HG03039 (cell line): ENCODE results near the gene GTPBP4.
"Not testable (repeated sequence)": the region's sequence is repeated elsewhere in the genome, so short reads cannot be mapped to it uniquely, and the experiment has no call there.

ENCODE experiments used
- ATAC-seq: cut with Tn5 transposase; IDR thresholded peaks from one replicate; pipeline ENCODE4 v1.9.1; 2021; ENCODE audit warnings: mild to moderate bottlenecking, moderate library complexity; ENCODE audit not compliant: unreplicated experiment

The GTPBP4 gene

DNA sequence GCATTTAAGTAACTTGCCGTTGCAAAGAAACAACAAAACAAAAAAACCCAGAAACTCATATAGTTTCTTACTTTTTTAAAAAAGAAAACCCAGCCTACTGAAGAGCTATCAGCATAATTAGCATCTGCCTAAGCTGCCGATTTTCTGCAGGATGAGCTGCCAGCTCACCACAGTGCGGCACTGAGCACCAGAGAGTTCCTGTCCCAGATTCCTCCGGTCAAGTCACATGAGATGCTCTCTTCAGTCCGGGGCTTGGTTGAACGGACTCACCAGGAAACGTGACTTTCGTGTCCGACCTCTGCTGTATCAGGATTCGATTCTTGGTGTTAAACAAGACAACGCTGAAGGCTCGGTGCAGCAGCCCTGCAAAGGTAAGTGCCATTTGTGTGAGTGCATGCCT lies 34.2 kb downstream of the GTPBP4 start:
- ATAC-seq, result no peak

DNA sequence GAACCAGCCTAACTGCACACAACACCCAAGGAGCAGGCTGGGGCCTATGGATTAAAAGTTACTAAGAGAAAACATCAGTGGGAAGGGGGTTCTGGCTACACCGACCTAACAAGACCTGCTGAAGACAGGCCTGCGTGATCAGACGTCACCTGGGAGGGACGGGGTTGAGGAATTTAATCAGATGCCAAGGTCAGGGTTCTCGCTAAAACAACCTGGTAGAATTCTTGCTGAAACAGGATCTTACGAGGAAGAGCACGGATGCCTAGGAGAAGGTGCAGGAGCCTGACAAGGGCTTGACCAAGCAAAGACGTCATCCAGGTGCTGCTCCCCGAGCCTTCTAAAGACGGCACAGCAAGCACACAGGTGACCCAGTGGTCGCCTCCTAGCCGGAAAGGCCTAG lies 35.9 kb downstream of the GTPBP4 start:
- ATAC-seq, result no peak

DNA sequence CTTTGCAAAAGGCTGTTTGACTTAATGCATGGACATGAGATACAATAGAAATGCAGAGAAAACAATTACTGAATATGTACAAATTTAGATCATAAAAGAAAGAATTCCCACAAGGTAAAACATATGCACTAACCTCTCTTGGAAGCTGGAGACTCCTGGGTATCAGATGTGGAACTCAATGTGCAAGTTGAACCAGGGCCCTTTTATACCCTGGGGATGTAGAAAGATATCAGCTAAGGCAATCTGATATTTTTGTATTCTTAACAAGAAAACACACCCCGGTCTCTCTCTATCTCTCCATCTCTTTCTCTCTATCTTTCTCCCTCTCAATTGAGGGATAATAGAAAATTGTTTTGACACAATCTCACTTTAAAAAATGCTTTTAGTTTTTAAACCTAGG lies 37.4 kb downstream of the GTPBP4 start, which contains the start of gene IDI2:
Gene IDI2, minus strand, starts transcription at position 177 of the 400 bp plus-strand sequence. CDS start 1,136 bp downstream, outside the sequence.
- no peak for ATAC-seq

DNA sequence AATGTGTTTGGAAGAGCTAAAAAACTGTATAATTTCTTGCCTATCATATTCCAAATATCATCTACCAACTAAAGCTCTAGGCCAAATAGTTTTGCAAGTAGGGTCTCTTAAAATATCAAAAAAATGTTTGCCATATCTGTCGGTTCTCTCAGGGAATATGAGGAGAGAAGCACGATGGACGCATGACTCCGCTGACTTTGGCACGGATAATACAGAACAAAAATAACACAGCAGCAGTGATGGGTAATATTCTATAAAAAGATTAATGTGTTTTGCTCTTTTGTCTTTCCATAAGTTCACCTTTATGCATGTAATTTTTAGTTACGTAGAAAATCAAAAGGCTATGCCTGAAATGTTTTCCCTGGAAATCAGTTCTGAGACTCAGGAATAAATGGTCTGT lies 38.3 kb downstream of the GTPBP4 start:
- ATAC-seq, result no peak

DNA sequence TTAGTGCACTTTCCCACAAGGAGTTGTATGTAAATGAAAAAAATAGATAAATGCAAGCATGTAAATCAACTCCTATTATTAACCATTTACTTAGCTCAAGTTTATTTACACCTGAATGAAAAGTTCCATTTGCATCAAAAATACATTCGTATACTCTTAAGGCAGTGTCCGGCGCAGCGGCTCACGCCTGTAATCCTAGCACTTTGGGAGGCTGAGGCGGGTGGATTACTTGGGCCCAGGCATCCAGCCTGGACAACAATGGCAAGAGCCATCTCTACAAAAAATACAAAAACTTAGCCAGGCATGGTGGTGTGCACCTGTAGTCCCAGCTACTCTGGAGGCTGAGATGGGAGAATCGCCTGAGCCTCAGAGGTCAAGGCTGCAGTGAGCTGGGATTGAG lies 41.6 kb downstream of the GTPBP4 start:
- no peak for ATAC-seq

DNA sequence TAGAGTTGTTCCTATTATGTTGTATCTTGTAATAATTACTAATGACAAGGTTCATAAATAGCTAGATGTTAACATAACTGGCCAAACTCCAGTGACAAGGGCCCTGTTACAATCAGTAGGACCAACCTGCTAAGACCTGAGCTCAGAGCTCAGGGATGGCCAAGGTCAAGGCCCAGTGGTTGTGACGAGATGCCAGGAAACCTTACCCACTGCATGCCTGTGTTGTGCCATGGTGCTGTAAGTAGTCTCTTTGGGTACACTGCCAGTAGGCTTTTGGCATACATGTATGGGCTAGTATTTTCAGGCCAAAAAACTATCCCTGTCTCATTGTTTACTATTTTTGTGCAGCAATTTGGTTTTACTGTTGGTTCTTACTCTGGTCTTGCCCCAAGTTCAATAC lies 45.4 kb downstream of the GTPBP4 start:
- no peak for ATAC-seq

DNA sequence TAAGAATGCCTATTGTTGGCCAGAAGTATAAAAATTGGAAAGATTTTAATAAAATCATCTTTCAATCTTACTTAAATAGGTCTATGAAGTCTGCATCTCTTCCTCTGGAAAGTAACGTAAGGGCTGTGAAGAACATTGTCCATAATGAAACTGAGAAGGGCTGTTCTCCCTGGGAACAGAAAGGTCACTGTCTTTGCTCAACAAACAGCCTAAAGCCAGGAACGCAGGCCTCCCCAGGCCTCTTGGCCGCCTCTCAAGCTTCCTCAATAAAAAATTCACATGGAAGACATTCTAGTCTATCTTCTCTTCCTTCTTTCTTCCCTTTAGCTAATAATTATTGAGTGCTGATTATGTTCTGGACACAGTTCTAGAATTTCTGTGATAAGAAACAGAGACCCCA lies 46.5 kb downstream of the GTPBP4 start:
- ATAC-seq, result no peak

DNA sequence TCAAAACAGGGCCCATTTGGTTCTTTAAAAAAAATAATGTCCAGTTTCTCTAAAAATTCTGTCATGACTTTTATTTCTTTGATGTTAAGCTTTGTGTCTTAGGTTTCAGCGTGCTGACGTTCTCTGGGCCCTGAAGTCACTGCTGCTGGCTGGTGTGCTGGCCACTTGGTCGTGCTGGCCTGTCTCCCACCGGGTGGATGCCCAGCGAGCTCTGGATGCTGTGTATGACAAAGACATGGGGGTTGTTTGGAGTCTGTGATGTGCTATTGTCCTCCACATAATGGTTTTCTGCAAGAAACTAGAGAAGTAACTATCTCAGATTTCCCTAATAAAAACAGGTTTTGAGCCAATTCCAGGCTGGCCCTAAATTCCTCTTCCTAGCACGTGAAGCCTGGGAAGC lies 47.0 kb downstream of the GTPBP4 start:
- no peak for ATAC-seq

DNA sequence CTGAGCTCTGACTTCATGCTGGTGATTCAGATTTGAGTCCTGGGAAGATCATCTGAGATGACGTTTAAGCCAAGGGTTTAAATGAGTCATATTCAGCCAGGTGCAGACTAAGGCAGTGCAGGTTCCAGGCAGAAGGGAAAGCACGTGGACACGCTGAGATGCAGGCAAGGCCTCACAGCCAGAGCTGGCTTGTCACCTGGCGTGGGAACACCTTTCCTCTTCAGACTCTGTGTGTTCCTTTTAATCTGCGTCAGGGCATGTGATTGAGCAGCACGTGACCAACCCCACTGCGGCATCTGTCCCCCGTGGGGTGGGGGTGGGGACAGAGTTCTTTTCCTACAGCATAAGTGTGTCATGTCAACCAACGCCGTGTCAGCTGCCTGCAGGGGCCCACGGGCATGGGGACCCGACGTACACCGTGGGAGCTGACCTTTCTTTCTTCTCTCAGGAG lies 48.1 kb downstream of the GTPBP4 start:
- ATAC-seq, result peak; percentile 83

DNA sequence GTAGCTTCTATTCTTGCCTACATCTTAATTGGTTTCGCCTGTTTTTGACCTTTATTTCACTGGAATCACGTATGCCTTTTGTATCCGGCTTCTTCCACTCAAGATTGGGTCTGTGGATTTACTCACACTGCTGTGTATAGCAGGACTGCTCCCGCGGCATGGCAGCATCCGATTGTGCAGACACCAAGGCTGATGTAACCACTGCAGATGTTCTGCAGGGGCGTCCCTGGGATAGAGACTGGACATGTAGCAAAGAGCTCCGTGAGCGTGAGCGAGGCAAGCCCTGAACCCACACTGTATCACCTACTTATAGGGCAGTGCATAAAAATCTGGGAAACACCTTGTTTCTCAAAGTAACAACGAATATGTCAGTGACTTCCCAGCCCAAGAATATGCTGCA lies 48.9 kb downstream of the GTPBP4 start:
- no peak for ATAC-seq

DNA sequence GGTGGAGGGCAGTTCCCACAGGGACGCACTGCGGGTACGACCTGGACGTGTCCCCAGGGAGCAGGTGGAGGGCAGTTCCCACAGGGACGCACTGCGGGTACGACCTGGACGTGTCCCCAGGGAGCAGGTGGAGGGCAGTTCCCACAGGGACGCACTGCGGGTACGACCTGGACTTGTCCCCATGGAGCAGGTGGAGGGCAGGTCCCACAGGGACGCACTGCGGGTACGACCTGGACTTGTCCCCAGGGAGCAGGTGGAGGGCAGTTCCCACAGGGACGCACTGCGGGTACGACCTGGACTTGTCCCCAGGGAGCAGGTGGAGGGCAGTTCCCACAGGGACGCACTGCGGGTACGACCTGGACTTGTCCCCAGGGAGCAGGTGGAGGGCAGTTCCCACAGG lies 50.5 kb downstream of the GTPBP4 start:
- ATAC-seq, result not testable (repeated sequence)

DNA sequence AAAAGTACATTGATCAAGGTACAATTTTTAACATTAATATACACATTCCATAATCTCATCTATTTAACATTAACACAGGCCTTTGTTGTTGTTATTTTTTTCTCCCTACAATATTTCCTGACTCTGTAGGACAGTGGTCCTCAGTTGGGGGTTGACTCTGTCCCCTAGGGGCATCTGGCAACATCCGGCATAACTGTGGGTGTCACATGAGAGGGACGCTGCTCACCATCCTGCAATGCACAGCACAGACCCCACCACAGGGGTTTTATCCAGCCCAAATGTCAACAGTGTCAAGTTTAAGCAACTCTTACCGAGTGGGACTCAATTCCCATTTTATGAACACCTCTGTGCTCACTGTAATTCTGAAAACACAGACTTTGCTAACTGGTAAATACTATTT lies 51.9 kb downstream of the GTPBP4 start:
- no peak for ATAC-seq

DNA sequence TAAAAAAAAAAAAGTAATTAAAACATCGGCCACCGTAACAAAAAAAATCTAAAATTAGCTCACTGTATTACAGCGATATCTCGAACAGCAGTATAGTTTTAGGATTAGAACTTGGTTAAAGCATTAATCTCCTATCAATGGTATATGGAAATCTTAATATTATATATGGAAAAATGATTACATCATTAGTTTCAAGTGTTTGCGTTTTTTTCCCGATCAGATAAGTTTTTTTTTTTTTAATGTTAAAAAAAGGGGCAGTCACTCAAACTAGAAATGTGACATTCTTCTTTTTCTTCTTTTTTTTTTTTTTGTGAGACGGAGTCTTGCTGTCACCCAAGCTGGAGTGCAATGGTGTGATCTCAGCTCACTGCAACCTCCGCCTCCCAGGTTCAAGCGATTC lies 53.3 kb downstream of the GTPBP4 start:
- ATAC-seq, result no peak

DNA sequence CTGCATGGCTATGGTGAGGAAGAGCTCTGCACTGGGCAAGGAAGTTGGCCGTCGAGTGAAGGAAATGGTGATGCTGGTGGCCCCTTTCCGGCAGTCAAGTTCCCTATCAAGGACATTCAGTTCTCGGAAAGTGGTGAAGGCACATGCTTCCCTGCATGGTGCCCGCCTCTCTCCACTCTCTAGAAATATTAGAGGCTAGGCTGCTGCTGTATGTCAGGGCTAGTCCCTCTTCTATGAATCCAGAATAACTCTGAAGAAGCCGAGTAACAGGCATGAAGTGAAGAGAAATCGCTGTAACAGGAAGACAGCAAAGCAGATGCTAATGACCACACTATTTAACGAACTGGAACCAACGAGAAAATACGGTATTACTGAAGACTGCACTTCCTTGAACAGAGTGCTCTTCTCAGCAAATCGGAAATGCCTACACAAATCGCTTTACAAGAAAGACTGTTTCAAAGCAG lies 55.3 kb downstream of the GTPBP4 start:
- ATAC-seq, result peak; percentile 43

DNA sequence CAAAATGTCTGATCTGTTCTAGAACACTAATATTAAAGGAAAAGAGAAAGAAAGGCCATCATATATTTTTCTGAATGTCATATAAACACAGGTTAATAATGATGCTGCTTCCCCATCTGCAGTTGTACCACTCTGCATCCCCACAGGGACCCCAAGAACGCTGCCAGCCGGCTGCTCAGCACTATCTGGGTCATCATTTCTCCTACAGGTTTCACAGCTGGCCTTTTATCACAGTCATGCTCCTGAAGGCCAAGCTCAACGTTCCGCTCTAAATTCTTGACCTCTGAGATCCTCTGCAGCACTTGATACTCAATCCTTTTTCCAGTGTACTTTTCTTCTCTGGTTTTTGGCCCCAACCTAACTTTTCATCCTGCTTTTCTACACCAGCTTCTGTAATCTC lies 55.9 kb downstream of the GTPBP4 start:
- ATAC-seq, result no peak

DNA sequence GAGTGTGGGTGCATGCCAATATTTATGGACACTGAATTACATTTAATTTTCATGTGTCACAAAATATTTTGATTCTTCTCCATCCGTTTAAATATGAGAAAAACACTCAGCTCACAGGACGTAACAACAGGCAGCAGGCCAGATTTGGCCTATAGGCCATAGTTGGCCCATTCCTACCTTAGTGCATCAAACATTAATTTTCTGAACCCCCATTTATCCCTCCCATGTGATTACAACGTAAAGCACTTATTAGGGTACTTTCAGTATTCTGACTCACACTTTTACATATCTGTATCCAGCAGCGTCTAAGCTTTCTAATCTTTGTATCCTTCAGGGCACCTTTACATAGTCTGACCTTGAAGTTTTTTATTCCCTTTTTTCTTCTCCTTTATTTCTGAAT lies 56.7 kb downstream of the GTPBP4 start:
- ATAC-seq, result no peak

DNA sequence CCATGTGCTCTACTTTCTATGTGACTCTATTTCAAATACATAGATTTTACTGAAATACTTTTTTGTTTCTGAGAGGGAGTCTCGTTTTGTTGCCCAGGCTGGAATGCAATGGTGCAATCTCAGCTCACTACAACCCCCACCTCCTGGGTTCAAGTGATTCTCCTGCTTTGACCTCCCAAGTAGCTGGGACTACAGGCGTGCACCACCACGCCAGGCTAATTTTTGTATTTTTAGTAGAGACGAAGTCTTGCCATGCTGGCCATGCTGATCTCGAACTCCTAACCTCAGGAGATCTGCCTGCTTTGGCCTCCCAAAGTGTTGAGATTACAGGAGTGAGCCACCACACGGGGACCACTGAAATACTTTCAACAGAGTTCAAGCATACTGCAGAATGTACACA lies 57.2 kb downstream of the GTPBP4 start:
- no peak for ATAC-seq

DNA sequence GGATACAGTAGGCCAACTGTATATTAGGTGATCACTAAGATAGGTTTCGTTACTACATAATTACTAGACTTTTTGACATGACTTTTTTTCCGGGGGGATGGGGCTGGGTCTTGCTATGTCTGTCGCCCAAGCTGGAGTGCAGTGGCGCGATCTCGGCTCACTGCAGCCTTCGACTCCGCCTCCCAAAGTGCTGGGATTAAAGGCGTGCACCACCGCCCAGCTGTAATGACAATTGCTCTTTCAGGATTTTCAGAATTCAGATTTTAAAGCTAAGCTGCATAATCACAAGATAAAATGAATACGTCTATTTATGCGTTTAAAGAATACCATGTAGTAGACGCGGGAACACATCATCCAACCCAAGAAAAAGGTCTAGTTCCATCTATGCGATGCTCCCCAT lies 59.7 kb downstream of the GTPBP4 start:
- no peak for ATAC-seq

DNA sequence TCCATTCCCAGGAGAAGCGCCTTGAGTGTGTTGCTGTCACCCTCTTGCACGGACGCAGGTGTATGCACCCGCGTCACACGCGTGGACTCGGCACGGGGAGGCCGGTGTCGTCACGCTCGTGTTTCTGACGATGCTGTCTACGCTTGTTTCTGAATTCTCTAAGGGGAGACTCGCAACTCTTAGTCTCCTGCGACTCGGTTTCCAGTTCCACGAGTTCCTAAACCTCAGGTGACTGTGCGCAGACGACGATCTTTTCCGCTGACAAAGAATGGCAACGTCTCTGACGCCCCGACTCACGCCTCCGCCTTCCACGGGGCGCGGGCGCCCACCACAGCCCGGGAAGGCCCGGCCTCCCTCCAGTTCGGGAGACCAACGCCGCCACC lies 60.1 kb downstream of the GTPBP4 start:
- no peak for ATAC-seq

DNA sequence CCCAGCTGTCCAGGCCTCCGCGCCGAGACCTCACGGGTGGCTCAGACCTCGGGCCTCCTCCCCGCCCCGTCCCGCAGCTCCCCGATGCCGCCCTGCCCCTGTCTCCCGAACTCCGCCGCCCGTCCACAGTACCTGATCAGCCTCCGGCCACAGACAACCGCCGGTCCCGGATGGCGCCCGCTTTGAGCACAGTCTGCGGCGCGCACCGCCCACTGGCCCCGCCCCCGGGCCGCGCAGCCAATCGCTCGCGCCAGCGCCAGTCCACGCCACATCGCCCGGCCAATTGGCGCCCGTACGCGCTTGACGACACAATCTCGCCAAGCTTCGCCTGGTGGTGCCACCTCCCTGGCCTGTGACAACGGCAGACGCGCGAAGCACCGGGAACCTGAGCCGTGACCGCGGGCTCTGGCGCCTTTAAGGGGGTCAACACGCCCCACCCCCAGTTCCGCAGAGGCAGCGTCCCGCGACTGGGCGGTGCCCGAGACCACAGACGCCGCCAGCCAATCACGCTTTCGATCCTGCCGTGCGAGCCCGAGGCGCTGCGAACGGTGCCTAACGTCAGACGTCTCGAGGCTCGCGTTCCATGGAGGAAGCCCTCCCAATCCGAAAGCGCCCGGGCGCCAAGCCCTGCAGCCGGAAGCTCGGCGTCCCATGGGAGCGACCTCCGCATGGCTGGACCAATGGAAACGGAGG lies 60.6 kb downstream of the GTPBP4 start, which contains the start of gene IDI1:
Gene IDI1, minus strand, starts transcription at position 388 of the 693 bp plus-strand sequence. Its CDS starts 116 bp downstream, at position 272.
- ATAC-seq, result peak; percentile 75

DNA sequence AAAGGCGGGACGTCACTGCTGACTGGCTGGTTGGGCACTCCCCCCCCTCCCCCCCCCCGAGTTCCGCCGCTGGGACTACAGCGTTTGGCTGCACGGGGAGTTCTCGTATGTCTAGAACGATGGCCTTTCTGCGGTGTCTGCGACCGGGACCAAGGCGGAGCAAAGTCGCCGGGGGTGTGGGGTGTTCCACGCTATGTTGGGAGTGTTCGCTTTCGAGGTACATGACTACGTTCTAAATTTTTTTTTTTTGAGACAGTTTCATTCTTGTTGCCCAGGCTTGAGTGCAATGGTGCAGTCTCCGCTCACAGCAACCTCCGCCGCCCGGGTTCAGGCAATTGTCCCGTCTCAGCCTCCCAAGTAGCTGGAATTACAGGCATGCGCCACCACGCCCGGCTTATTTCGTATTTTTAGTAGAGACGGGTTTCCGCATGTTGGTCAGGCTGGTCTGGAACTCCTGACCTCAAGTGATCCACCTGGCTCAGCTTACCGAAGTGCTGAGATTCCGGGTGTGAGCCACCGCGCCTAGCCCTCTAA lies 61.3 kb downstream of the GTPBP4 start:
- ATAC-seq, result no peak

DNA sequence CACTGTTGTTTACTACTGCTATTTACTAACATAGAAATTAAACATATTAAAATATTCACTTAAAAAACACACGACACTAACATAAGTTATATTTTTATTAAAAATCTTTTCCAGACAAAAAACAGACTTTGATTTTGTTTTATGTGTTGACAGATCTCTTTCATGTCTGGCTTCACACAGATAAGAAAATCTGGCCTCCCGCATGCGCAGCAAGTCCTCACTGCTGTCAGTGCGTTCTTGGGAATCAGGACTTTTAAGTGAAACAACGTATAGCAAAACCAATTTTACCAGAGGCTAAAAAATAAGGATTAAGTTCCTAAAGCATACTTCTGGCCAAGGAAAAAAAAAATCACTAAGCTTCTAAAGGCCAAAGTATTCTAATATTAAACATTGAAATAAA lies 61.9 kb downstream of the GTPBP4 start:
- no peak for ATAC-seq

DNA sequence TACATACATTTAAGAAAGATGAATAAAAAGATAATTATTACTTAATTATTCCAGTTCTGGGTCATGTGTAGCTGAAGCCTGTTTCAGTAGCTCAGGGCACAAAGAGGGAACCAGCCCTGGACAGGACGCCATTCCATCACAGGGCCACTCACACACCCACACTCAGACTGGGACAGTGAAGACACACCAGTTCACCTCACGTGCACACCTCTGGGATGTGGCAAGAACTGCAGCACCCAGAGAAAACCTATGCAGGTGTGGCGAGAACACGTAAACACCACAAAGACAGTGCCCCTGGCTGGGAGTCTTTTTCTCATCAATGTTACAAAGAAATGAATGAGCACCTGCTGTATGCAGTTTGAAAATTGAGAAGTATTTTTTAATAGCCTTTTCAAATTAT lies 62.3 kb downstream of the GTPBP4 start:
- no peak for ATAC-seq
